ENCODE measurements around the gene ZBTB25. TPM values are rescaled to one million over a fixed set of nuclear protein-coding genes. Genes with fewer than 3 reads are reported as not detected.
A peak's percentile ranks its signal among the peaks of the same experiment; 100 is the strongest.

ZBTB25 gene
- polyA plus RNA-seq, 3 donors, result 3.2 to 8.7 (median 3.9) TPM

DNA sequence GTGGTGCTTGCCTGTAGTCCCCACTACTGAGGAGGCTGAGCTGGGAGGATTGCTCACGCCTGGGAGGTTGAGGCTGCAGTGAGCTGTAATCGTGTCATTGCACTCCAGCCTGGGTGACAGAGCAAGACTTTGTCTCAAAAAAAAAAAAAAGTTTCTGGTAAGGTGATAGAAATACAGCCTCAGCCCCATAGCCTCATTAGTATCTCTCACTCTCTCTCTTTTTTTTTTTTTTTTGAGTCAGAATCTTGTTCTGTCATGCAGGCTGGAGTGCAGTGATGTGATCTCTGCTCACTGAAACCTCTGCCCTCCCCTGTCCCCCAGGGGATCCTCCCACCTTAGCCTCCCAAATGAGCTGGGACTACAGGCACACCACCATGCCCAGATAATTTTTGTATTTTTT, 96.3 kb downstream of the ZBTB25 start:
- H3K27ac Mint-ChIP-seq, result peak overlapping the region in 2 of 7 donors; percentile 25 to 52
- no peaks in the 10 kb centered on the region for H3K79me2 ChIP-seq (ENCODE audit: insufficient read depth, low read length)

DNA sequence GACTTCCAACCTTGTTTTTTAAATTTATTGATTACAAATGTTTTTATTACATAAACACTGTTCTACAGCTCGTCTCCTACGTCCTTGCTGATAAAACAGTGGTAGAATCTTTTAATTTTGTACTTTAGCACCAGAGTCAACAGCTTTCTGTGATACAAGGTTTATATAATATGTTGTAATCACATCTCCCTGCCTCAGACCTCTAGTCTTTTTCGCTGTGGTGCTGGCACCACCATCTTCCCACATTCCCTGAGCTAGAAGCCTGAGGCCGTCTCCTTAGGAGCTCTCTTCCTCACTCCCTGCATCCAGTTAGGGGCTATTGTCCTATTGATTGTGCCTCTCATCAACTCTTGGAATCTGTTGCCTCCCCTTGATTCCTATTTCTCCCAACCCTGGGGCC, 98.3 kb downstream of the ZBTB25 start:
- Histone ChIP-seq H3K36me3 (replicated peaks in 1 of 2; ENCODE audit: control insufficient read depth in 1 of 2, insufficient read depth in 2 of 2, low read length in 2 of 2) (peaks cover 5 to 48% of the 10 kb centered on the region in 2 donors), H3K4me2 (replicated peaks; ENCODE audit: extremely low read depth, low read length, poor library complexity, severe bottlenecking) (no peak overlapping the region), H3K27me3 (ENCODE audit: control insufficient read depth in 2 of 2, insufficient read depth in 2 of 2, low read length in 2 of 2) (no peaks in the 10 kb centered on the region), H3K4me3 (replicated peaks in 1 of 3; ENCODE audit: low read depth in 2 of 3, low read length in 3 of 3) (no peak overlapping the region), H3K4me1 (ENCODE audit: control insufficient read depth in 1 of 2, insufficient read depth in 2 of 2, low read length in 2 of 2) (no peaks in the 10 kb centered on the region), H2AFZ (ENCODE audit: insufficient read depth, low read depth, low read length, poor library complexity, severe bottlenecking) (no peak overlapping the region), H4K20me1 (ENCODE audit: insufficient read depth, low read length) (no peaks in the 10 kb centered on the region), H3K9ac (ENCODE audit: insufficient read depth, low read length, poor library complexity, severe bottlenecking) (no peak overlapping the region), H3K79me2 (ENCODE audit: insufficient read depth, low read length) (no peaks in the 10 kb centered on the region), H3K9me3 (replicated peaks in 1 of 2; ENCODE audit: control insufficient read depth in 1 of 2, insufficient read depth in 1 of 2, low read length in 2 of 2) (no peaks in the 10 kb centered on the region), H3K27ac (ENCODE audit: low read depth in 1 of 2, low read length in 2 of 2) (no peak overlapping the region)
- intact Hi-C loops (cut with micrococcal nuclease), result no loop called here
- Mint-ChIP-seq H3K27ac (no peak overlapping the region), H3K4me3 (no peak overlapping the region), H3K36me3 (peaks cover 29 to 41% of the 10 kb centered on the region in 2 donors), H3K27me3 (ENCODE audit: low read depth in 3 of 3) (peaks cover 0 to 5% (median 0%) of the 10 kb centered on the region in 3 donors), H3K9me3 (no peaks in the 10 kb centered on the region), H3K4me1 (no peaks in the 10 kb centered on the region)
- 100% methylated on average over 1 of the region's 4 CpGs for WGBS (ENCODE audit: insufficient coverage)
- TF ChIP-seq, protein P1, sequence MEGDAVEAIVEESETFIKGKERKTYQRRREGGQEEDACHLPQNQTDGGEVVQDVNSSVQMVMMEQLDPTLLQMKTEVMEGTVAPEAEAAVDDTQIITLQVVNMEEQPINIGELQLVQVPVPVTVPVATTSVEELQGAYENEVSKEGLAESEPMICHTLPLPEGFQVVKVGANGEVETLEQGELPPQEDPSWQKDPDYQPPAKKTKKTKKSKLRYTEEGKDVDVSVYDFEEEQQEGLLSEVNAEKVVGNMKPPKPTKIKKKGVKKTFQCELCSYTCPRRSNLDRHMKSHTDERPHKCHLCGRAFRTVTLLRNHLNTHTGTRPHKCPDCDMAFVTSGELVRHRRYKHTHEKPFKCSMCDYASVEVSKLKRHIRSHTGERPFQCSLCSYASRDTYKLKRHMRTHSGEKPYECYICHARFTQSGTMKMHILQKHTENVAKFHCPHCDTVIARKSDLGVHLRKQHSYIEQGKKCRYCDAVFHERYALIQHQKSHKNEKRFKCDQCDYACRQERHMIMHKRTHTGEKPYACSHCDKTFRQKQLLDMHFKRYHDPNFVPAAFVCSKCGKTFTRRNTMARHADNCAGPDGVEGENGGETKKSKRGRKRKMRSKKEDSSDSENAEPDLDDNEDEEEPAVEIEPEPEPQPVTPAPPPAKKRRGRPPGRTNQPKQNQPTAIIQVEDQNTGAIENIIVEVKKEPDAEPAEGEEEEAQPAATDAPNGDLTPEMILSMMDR (IDR thresholded peaks at IDR 0.05), result no peak
- DNase-seq, result no peak

More for the DNA sequence above, 96.3 kb downstream of the ZBTB25 start:
- H3K36me3 ChIP-seq (replicated peaks in 1 of 2; ENCODE audit: control insufficient read depth in 1 of 2, insufficient read depth in 2 of 2, low read length in 2 of 2), result peaks cover 3 to 57% of the 10 kb centered on the region in 2 donors
- TF ChIP-seq, protein P1 (IDR thresholded peaks at IDR 0.05), result no peak
- no peaks in the 10 kb centered on the region for H3K27me3 ChIP-seq (ENCODE audit: control insufficient read depth in 2 of 2, insufficient read depth in 2 of 2, low read length in 2 of 2)
- no peak overlapping the region for H3K27ac ChIP-seq (ENCODE audit: low read depth in 1 of 2, low read length in 2 of 2)
- no peaks in the 10 kb centered on the region for H4K20me1 ChIP-seq (ENCODE audit: insufficient read depth, low read length)
- intact Hi-C loops (cut with micrococcal nuclease), result no loop called here
- H2AFZ ChIP-seq (ENCODE audit: insufficient read depth, low read depth, low read length, poor library complexity, severe bottlenecking), result no peak overlapping the region
- Mint-ChIP-seq H3K36me3 (peaks cover 34 to 47% of the 10 kb centered on the region in 2 donors), H3K4me3 (no peak overlapping the region), H3K4me1 (no peaks in the 10 kb centered on the region), H3K27me3 (ENCODE audit: low read depth in 3 of 3) (peaks cover 0 to 5% (median 1%) of the 10 kb centered on the region in 3 donors), H3K9me3 (no peaks in the 10 kb centered on the region)
- H3K4me3 ChIP-seq (replicated peaks in 1 of 3; ENCODE audit: low read depth in 2 of 3, low read length in 3 of 3), result no peak overlapping the region
- H3K4me1 ChIP-seq (ENCODE audit: control insufficient read depth in 1 of 2, insufficient read depth in 2 of 2, low read length in 2 of 2), result no peaks in the 10 kb centered on the region
- no CpG with 5 or more reads among the region's 2 CpGs for WGBS (ENCODE audit: insufficient coverage)
- H3K9me3 ChIP-seq (replicated peaks in 1 of 2; ENCODE audit: control insufficient read depth in 1 of 2, insufficient read depth in 1 of 2, low read length in 2 of 2), result no peaks in the 10 kb centered on the region
- H3K4me2 ChIP-seq (replicated peaks; ENCODE audit: extremely low read depth, low read length, poor library complexity, severe bottlenecking), result no peak overlapping the region
- no peak overlapping the region for H3K9ac ChIP-seq (ENCODE audit: insufficient read depth, low read length, poor library complexity, severe bottlenecking)
- DNase-seq, result no peak

All from CD14-positive monocyte (primary cell).